Panc1 (cell line): ENCODE measurements around the gene TUB.

Experiments
- CTCF ChIP-seq: fragments of 450-650 bp; IDR thresholded peaks from 2 replicates; pipeline ENCODE4 v1.5.1; 2017; ENCODE audit warnings: mild to moderate bottlenecking
- REST ChIP-seq, 2 experiments: IDR thresholded peaks; 2 replicates each; pipeline ENCODE4 v1.6.1; 2011 to 2012; ENCODE audit warnings: low read depth in 2 of 2, control low read depth in 1 of 2, low read length in 1 of 2, mild to moderate bottlenecking in 1 of 2, moderate library complexity in 1 of 2; ENCODE audit not compliant: insufficient read depth in 1 of 2
- SIN3A ChIP-seq: IDR thresholded peaks from 2 replicates; pipeline ENCODE4 v1.6.1; 2012; ENCODE audit warnings: low read depth, mild to moderate bottlenecking, low read length, moderate library complexity, borderline replicate concordance; ENCODE audit not compliant: insufficient read depth

DNA sequence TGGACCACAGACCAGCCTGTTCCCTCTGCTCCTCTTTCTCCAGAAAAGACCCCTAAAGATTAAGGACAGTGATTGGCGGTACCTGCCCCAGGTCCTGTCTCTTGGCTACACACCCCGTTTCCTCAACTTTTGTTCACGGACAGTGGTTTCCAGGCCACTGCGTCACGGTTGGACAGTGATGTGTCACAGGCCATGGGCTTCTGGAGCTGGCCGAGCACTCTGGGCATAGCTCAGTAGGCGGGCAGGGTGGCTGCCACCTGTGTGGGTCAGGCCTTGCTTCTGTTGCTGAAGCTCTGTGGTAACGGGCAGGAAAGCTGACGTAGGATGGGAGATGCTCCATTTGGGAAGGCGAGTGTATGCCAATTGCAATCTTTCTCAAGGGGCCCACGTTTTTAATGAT is 13.6 kb downstream of the TUB start:
- TF ChIP-seq CTCF (no peak), SIN3A (no peak), REST (IDR thresholded peaks at IDR 0.05; ENCODE audit: insufficient read depth in 1 of 2, low read depth in 2 of 2, low read length in 1 of 2) (no peak)
